ENCODE results near the gene LARP4B. TPM values are rescaled to one million over a fixed set of nuclear protein-coding genes. Genes with fewer than 3 reads are reported as not detected.

Gene LARP4B
- total RNA-seq, 4 donors from 2014 or later = 51.2 to 60.8 (median 56.5) TPM

DNA sequence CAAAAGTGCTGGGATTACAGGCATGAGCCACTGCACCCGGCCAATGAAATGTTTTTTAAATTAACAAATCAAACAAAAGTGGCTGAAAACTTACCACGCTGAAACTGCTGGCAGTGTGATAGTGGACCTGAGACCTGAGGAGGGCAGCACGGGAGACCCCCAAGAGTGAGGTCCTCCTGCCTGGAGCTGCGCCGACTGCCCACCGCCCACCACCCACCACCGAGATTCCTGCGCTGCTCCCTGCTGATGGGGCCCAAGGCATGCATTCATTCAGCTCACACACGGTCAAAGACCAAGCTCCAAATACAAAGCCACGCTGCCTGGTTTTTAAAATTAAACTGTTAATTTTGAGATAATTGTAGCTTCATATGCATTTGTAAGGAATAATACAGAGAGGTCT lies 16.4 kb upstream of the LARP4B start:
- no peak for TF ChIP-seq CTCF (IDR thresholded peaks at IDR 0.05; ENCODE audit: low read depth)

- TF ChIP-seq CTCF (IDR thresholded peaks at IDR 0.05; ENCODE audit: low read depth) = no peak
Measured at GRCh38 chr10:947051-947450, 15.5 kb upstream of the LARP4B start.

DNA sequence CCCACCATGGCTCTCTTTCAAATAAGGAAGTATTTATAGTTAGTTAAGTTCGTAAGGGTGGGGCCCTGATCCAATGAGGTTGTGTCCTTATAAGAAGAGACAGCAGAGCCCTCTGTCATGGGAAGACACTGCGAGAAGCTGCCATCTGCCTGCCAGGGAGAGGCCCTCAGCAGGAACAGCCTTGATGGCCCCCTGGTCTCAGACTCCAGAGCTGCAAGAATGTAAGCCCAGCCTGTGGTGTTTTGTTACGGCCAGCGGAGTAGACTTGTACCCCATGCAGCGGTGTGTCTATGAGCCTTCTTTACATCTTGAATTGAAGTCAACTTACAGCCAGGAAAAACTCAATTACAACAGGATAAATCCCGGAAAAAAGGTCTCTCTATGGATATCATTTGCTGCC lies 14.3 kb upstream of the LARP4B start:
- TF ChIP-seq CTCF (IDR thresholded peaks at IDR 0.05; ENCODE audit: low read depth) = no peak

DNA sequence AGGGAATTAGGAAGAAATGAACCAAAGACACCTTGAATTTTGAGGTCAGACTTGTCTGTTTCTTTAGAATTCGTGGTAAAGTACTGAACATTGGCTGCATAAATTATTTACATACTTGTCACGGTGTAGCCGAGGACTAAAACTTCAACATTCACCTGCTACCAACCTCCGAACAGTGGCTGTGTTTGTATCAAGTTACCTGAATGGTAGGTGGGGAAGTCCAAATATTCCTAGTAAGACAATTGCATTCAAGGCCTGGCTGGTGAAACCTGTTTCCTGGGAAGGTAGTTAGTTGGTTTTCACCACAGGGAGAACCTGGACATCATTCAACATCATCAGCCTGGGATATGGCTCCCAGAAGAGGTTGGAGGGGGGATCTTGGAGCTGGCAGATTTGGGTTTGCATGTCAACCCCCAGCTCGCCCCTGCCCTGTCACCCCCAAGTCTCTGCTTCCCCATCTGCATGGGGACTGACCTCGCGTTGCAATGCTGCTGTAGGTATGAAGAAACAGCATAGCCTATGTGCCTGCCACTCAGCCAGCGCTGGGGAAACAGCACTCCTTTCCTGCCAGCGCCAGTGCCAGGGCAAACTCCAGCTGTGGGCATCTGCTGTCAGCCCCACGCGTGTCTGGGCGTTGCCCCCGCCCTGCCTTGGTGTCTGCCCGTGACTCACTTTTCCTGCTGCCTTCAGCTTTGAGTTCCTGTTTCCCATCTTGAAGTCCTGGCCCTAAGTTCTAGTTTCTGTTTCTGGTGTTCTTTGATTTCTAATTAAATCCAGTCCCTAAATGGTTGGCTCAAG lies 12.7 kb upstream of the LARP4B start:
- TF ChIP-seq CTCF (IDR thresholded peaks at IDR 0.05; ENCODE audit: low read depth) = no peak

GRCh38 chr10:943334-944033 lies 12.0 kb upstream of the LARP4B start:
- TF ChIP-seq CTCF (IDR thresholded peaks at IDR 0.05; ENCODE audit: low read depth) = no peak

- no peak for TF ChIP-seq CTCF (IDR thresholded peaks at IDR 0.05; ENCODE audit: low read depth)
Measured at GRCh38 chr10:938941-939678, 7.6 kb upstream of the LARP4B start.

Measured in subcutaneous adipose tissue (tissue), 4 donors.